HepG2 (cell line): ENCODE data around the gene PRR35. TPM values are rescaled to one million over a fixed set of nuclear protein-coding genes. Genes with fewer than 3 reads are reported as not detected.

Experiments used
- DNMT3B ChIP-seq: conservative IDR thresholded peaks from 2 replicates; pipeline ENCODE4 v1.6.1; 2016; ENCODE audit warnings: missing biosample characterization, control low read depth
- ELF4 ChIP-seq: sonication (generic); formaldehyde crosslinking; IDR thresholded peaks from 2 replicates; pipeline ENCODE4 v1.5.0; 2020; ENCODE audit warnings: missing genetic modification reagents, mild to moderate bottlenecking, moderate library complexity, borderline replicate concordance
- GABPB1 ChIP-seq: IDR thresholded peaks from 2 replicates; pipeline ENCODE4 v1.6.1; 2016; ENCODE audit warnings: mild to moderate bottlenecking, missing genetic modification reagents, moderate library complexity, missing compliant biosample characterization
- HNF4A ChIP-seq: sonication (generic); formaldehyde crosslinking; IDR thresholded peaks from 2 replicates; pipeline ENCODE4 v1.4.0; 2020; ENCODE audit warnings: missing genetic modification reagents
- MBD4 ChIP-seq: IDR thresholded peaks from 2 replicates; pipeline ENCODE4 v1.6.1; 2012; ENCODE audit warnings: low read length, inconsistent platforms, borderline replicate concordance
- MTA1 ChIP-seq: sonication (generic); formaldehyde crosslinking; IDR thresholded peaks from 2 replicates; pipeline ENCODE4 v1.4.0; 2020; ENCODE audit warnings: missing genetic modification reagents, mild to moderate bottlenecking, borderline replicate concordance
- RBAK ChIP-seq: sonication (generic); formaldehyde crosslinking; IDR thresholded peaks from 2 replicates; pipeline ENCODE4 v1.5.1; 2020; ENCODE audit warnings: mild to moderate bottlenecking, missing genetic modification reagents
- YEATS2 ChIP-seq: sonication (generic); formaldehyde crosslinking; IDR thresholded peaks from 2 replicates; pipeline ENCODE4 v1.4.0; 2020; ENCODE audit warnings: missing genetic modification reagents, borderline replicate concordance
- ZNF670 ChIP-seq: sonication (generic); formaldehyde crosslinking; IDR thresholded peaks from 2 replicates; pipeline ENCODE4 v1.8.0; 2022; ENCODE audit warnings: mild to moderate bottlenecking, missing genetic modification reagents, borderline replicate concordance
- ZNF766 ChIP-seq: sonication (generic); formaldehyde crosslinking; IDR thresholded peaks from 2 replicates; pipeline ENCODE4 v1.5.0; 2020; ENCODE audit warnings: missing genetic modification reagents, borderline replicate concordance
- polyA plus RNA-seq, 8 experiments: library from polyadenylated mRNA; depleted of rRNA in 3 of 8; stranded (reverse) in 7 of 8; unstranded in 1 of 8; fragments of >200 nt; fragmentation: Illumina TruSeq in 4 of 8; extraction: Trizol in 4 of 8; gene quantifications; 2 replicates each; pipeline versions ENCODE4 v1.2.1 to v1.2.3, GENCODE V29; 2011 to 2016; ENCODE audit warnings: low read depth in 4 of 8, missing spikeins in 1 of 8, mixed read lengths in 1 of 8; ENCODE audit not compliant: insufficient read depth in 1 of 8
- total RNA-seq, 5 experiments: library from RNA; depleted of rRNA; stranded (reverse); fragments of >200 nt; fragmentation: Illumina TruSeq; extraction: Trizol; gene quantifications; 2 replicates each; pipeline ENCODE4 v1.2.3, GENCODE V29; 2016; ENCODE audit warnings: low read depth in 1 of 5
- TF ChIP-seq, protein P1 (sequence below): IDR thresholded peaks from 2 replicates; pipeline ENCODE4 v1.6.1; 2018; ENCODE audit warnings: missing genetic modification reagents, mild to moderate bottlenecking, missing compliant biosample characterization
- TF ChIP-seq, protein P2 (sequence below): sonication (generic); formaldehyde crosslinking; IDR thresholded peaks from 2 replicates; pipeline ENCODE4 v1.5.0; 2020; ENCODE audit warnings: missing genetic modification reagents, mild to moderate bottlenecking, borderline replicate concordance
- TF ChIP-seq, protein P3 (sequence below): sonication (generic); formaldehyde crosslinking; IDR thresholded peaks from 2 replicates; pipeline ENCODE4 v1.8.1; 2023; ENCODE audit warnings: mild to moderate bottlenecking, moderate library complexity, missing genetic modification reagents
- TF ChIP-seq, protein P4 (sequence below): sonication (generic); formaldehyde crosslinking; IDR thresholded peaks from 2 replicates; pipeline ENCODE4 v1.9.0; 2021; ENCODE audit warnings: missing genetic modification reagents, borderline replicate concordance
- TF ChIP-seq, protein P5 (sequence below): IDR thresholded peaks from 2 replicates; pipeline ENCODE4 v1.6.1; 2016; ENCODE audit warnings: mild to moderate bottlenecking
- TF ChIP-seq, protein P6 (sequence below): sonication (generic); formaldehyde crosslinking; IDR thresholded peaks from 2 replicates; pipeline ENCODE4 v1.5.1; 2020; ENCODE audit warnings: mild to moderate bottlenecking, missing genetic modification reagents

The PRR35 gene
- total and polyA plus RNA-seq, 2 of the 13 experiments (the other 11 are each of a cell fraction or from before 2014, with no cell fraction given): 0.07 to 0.16 TPM

DNA sequence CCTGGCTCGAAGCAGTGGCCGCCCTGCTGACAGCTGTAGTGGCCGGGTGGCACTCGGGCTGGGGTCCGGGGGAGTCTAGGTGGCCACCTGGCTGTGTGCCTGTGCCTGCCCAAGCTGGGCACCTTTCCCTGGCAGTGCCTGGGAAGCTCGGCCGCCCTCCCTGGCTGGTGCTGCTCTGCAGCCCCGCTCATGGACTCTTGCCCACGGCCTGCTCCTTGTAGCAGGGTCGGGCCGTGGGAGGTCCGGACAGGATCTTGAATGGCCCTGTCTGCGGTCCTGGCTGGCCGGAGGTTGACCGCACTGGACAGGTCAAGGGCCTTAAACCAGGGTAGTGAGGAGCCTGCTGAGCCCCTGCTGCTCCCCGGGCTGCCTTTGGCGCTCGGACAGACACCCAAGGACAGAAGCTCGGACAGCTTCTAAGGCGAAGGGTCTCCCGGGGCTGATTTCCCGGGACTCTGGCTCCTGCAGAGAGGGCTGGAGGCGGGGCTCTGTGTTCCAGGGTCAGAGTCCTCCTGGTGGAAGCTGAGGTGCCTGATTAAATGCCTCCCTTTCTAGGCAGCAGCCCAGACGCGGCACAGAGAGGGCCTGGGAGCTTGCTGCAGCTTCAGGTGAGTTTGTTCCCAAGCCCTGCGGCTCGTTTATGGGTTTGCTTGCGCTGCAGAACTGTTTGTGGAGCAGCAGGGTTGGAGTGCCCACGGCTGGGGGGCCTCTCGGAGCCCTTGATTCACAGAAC is 26.6 kb upstream of the PRR35 start (continued):
- TF ChIP-seq, protein P1, sequence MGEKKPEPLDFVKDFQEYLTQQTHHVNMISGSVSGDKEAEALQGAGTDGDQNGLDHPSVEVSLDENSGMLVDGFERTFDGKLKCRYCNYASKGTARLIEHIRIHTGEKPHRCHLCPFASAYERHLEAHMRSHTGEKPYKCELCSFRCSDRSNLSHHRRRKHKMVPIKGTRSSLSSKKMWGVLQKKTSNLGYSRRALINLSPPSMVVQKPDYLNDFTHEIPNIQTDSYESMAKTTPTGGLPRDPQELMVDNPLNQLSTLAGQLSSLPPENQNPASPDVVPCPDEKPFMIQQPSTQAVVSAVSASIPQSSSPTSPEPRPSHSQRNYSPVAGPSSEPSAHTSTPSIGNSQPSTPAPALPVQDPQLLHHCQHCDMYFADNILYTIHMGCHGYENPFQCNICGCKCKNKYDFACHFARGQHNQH: no peak
- no peak for TF ChIP-seq ELF4 (CRISPR knock-in tag)
- TF ChIP-seq DNMT3B (CRISPR knock-in tag): no peak
- TF ChIP-seq, protein P2, sequence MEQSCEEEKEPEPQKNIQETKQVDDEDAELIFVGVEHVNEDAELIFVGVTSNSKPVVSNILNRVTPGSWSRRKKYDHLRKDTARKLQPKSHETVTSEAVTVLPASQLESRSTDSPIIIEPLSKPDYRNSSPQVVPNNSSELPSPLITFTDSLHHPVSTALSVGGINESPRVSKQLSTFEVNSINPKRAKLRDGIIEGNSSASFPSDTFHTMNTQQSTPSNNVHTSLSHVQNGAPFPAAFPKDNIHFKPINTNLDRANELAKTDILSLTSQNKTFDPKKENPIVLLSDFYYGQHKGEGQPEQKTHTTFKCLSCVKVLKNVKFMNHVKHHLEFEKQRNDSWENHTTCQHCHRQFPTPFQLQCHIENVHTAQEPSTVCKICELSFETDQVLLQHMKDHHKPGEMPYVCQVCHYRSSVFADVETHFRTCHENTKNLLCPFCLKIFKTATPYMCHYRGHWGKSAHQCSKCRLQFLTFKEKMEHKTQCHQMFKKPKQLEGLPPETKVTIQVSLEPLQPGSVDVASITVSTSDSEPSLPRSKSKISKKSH (CRISPR knock-in tag): 0 out of 2 replicates have a peak, but pooled peaks have one; percentile 10
- peak; percentile 51; the same call in 1 of the 2 replicates for TF ChIP-seq GABPB1
- no peak for TF ChIP-seq RBAK
- TF ChIP-seq, protein P3, sequence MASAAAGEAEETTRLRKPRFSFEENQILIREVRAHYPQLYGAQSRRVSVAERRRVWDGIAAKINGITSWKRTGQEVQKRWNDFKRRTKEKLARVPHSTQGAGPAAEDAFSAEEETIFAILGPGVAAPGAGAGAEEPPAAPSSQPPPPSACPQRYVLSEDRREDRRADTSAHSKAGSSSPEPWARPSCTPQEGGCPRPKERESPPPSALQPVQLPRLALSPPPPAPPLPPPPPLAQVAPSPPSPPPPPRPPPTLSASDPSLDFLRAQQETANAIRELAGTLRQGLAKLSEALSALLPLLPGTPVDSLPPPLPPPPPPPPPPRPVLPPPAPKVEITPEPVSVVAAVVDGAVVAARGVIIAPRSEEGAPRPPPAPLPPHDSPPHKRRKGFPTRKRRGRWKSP (CRISPR knock-in tag): 0 out of 2 replicates have a peak, but pooled peaks have one; percentile 42
- TF ChIP-seq MBD4: no peak
- peak; percentile 84 for TF ChIP-seq HNF4A
- TF ChIP-seq, protein P4, sequence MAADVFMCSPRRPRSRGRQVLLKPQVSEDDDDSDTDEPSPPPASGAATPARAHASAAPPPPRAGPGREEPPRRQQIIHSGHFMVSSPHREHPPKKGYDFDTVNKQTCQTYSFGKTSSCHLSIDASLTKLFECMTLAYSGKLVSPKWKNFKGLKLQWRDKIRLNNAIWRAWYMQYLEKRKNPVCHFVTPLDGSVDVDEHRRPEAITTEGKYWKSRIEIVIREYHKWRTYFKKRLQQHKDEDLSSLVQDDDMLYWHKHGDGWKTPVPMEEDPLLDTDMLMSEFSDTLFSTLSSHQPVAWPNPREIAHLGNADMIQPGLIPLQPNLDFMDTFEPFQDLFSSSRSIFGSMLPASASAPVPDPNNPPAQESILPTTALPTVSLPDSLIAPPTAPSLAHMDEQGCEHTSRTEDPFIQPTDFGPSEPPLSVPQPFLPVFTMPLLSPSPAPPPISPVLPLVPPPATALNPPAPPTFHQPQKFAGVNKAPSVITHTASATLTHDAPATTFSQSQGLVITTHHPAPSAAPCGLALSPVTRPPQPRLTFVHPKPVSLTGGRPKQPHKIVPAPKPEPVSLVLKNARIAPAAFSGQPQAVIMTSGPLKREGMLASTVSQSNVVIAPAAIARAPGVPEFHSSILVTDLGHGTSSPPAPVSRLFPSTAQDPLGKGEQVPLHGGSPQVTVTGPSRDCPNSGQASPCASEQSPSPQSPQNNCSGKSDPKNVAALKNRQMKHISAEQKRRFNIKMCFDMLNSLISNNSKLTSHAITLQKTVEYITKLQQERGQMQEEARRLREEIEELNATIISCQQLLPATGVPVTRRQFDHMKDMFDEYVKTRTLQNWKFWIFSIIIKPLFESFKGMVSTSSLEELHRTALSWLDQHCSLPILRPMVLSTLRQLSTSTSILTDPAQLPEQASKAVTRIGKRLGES: no peak
- TF ChIP-seq, protein P5, sequence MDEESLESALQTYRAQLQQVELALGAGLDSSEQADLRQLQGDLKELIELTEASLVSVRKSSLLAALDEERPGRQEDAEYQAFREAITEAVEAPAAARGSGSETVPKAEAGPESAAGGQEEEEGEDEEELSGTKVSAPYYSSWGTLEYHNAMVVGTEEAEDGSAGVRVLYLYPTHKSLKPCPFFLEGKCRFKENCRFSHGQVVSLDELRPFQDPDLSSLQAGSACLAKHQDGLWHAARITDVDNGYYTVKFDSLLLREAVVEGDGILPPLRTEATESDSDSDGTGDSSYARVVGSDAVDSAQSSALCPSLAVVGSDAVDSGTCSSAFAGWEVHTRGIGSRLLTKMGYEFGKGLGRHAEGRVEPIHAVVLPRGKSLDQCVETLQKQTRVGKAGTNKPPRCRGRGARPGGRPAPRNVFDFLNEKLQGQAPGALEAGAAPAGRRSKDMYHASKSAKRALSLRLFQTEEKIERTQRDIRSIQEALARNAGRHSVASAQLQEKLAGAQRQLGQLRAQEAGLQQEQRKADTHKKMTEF: 0 out of 2 replicates have a peak, but pooled peaks have one; percentile 55
- TF ChIP-seq ZNF766 (CRISPR knock-in tag): no peak
- TF ChIP-seq MTA1: peak; percentile 80; the same call in 1 of the 2 replicates
- TF ChIP-seq ZNF670: no peak
- TF ChIP-seq YEATS2 (CRISPR knock-in tag): no peak
- TF ChIP-seq, protein P6, sequence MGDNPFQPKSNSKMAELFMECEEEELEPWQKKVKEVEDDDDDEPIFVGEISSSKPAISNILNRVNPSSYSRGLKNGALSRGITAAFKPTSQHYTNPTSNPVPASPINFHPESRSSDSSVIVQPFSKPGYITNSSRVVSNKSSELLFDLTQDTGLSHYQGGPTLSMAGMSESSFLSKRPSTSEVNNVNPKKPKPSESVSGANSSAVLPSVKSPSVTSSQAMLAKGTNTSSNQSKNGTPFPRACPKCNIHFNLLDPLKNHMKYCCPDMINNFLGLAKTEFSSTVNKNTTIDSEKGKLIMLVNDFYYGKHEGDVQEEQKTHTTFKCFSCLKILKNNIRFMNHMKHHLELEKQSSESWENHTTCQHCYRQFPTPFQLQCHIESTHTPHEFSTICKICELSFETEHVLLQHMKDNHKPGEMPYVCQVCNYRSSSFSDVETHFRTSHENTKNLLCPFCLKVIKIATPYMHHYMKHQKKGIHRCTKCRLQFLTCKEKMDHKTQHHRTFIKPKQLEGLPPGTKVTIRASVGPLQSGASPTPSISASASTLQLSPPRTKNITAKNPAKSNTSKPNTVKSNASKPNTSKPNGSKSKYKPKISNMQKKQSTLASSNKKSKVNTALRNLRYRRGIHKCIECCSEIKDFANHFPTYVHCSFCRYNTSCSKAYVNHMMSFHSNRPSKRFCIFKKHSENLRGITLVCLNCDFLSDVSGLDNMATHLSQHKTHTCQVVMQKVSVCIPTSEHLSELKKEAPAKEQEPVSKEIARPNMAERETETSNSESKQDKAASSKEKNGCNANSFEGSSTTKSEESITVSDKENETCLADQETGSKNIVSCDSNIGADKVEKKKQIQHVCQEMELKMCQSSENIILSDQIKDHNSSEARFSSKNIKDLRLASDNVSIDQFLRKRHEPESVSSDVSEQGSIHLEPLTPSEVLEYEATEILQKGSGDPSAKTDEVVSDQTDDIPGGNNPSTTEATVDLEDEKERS (CRISPR knock-in tag): no peak
